Small intestine (tissue), 7 donors: ENCODE data around the gene NUDT13. TPM values are rescaled to one million over a fixed set of nuclear protein-coding genes. Genes with fewer than 3 reads are reported as not detected.

Experiments used
- DNase-seq, 2 donors: peaks; one replicate each; pipeline versions ENCODE4 v3.0.0 to v3.0.0-alpha.2; 2013
- FAIRE-seq: peaks from 2 replicates; lab custom pipeline; 2012; peaks lifted over from hg19 to GRCh38; lab: Jason Lieb, UNC
- H3K27ac ChIP-seq, 3 donors: one replicate each; pipeline ENCODE4 v1.5.1; 2013; ENCODE audit warnings: low read length in 2 of 3, mild to moderate bottlenecking in 2 of 3, control low read depth in 1 of 3, inconsistent platforms in 1 of 3, low read depth in 1 of 3, moderate library complexity in 1 of 3
- H3K27me3 ChIP-seq, 3 donors: one replicate each; pipeline ENCODE4 v1.6.1; 2013; ENCODE audit warnings: low read length in 3 of 3, inconsistent platforms in 1 of 3; ENCODE audit not compliant: control insufficient read depth in 3 of 3, insufficient read depth in 3 of 3
- H3K36me3 ChIP-seq, 3 donors: one replicate each; pipeline ENCODE4 v1.6.1; 2013; ENCODE audit warnings: low read length in 3 of 3, inconsistent platforms in 1 of 3, low read depth in 1 of 3, mild to moderate bottlenecking in 1 of 3, moderate library complexity in 1 of 3; ENCODE audit not compliant: control insufficient read depth in 3 of 3, insufficient read depth in 2 of 3
- H3K4me1 ChIP-seq, 3 donors: one replicate each; pipeline ENCODE4 v1.6.1; 2013; ENCODE audit warnings: low read length in 2 of 3, inconsistent platforms in 1 of 3, low read depth in 1 of 3, mild to moderate bottlenecking in 1 of 3, moderate library complexity in 1 of 3; ENCODE audit not compliant: control insufficient read depth in 3 of 3, insufficient read depth in 2 of 3
- H3K4me3 ChIP-seq, 3 donors: one replicate each; pipeline ENCODE4 v1.5.1; 2013; ENCODE audit warnings: low read length in 3 of 3, control low read depth in 1 of 3, inconsistent platforms in 1 of 3, low read depth in 1 of 3, mild to moderate bottlenecking in 1 of 3, moderate library complexity in 1 of 3
- H3K9me3 ChIP-seq, 2 donors: one replicate each; pipeline ENCODE4 v1.6.1; 2013; ENCODE audit warnings: low read depth in 1 of 2, low read length in 1 of 2; ENCODE audit not compliant: control insufficient read depth in 2 of 2, insufficient read depth in 1 of 2
- WGBS, 3 donors: extraction: QIAGEN DNeasy Blood & Tissue Kit; methylation state at CpG; one replicate each; pipeline ENCODE4 v1.1.7; 2013; 5-methylcytosine and 5-hydroxymethylcytosine counted together
- polyA plus RNA-seq, 4 donors: library from polyadenylated mRNA; stranded (reverse) in 3 of 4; unstranded in 1 of 4; fragments of 200-250 nt in 3 of 4; fragments of 120-200 nt in 1 of 4; gene quantifications; one replicate each; pipeline versions ENCODE4 v1.2.1 to v1.2.3, GENCODE V29; 2013
- donor health status: healthy with polysubstance abuse.
- donor health status: control.
- donor health status: control.
- donor health status: Bipolar disorder and iron deficiency.
- donor health status: healthy.

The NUDT13 gene
- polyA plus RNA-seq, 4 donors: 1.9 to 4.7 (median 2.2) TPM

GRCh38 chr10:73172867-73173266 lies 62.6 kb downstream of the NUDT13 start:
- Histone ChIP-seq H3K4me1 (no peaks in the 10 kb centered on the region), H3K4me3 (no peak overlapping the region), H3K36me3 (peaks cover 2 to 16% (median 5%) of the 10 kb centered on the region in 3 donors), H3K27ac (no peak overlapping the region), H3K9me3 (no peaks in the 10 kb centered on the region), H3K27me3 (no peaks in the 10 kb centered on the region)
- FAIRE-seq: no peak
- DNase-seq: no peak

- WGBS, 3 donors: 94 to 100% (median 96%) methylated on average over 1 of the region's 1 CpG
- DNase-seq (no peak), FAIRE-seq (no peak)
Observed at GRCh38 chr10:73174148-73174925, 64.1 kb downstream of the NUDT13 start.

More at GRCh38 chr10:73174148-73174925, 64.1 kb downstream of the NUDT13 start:
- no peaks in the 10 kb centered on the region for H3K9me3 ChIP-seq
- H3K36me3 ChIP-seq: peaks cover 2 to 22% (median 5%) of the 10 kb centered on the region in 3 donors
- H3K4me3 ChIP-seq: no peak overlapping the region
- H3K27me3 ChIP-seq: no peaks in the 10 kb centered on the region
- H3K4me1 ChIP-seq: no peaks in the 10 kb centered on the region
- no peak overlapping the region for H3K27ac ChIP-seq

Other genes with a start within 250 kb of the NUDT13 start
- gene OIT3, start 216.7 kb upstream of the NUDT13 start, polyA plus RNA-seq: 10 to 100 TPM in 1 of 4 donors, under 1 TPM in 2, not detected in 1; 0.07 to 10.6 (median 0.45) TPM
- 10 to 100 TPM; 18.7 to 73.9 (median 36.8) TPM for gene PLA2G12B, start 155.6 kb upstream of the NUDT13 start, polyA plus RNA-seq
- 10 to 100 TPM in 2 of 4 donors, 1 to 10 TPM in 2; 2.7 to 32.5 (median 6.8) TPM for gene P4HA1, start 13.6 kb upstream of the NUDT13 start, polyA plus RNA-seq
- gene ECD, start 57.6 kb downstream of the NUDT13 start, polyA plus RNA-seq: 10 to 100 TPM in 2 of 4 donors, 1 to 10 TPM in 2; 7.4 to 24.6 (median 9.4) TPM
- 10 to 100 TPM; 13.2 to 30.8 (median 16.8) TPM for gene FAM149B1, start 57.7 kb downstream of the NUDT13 start, polyA plus RNA-seq
- gene DNAJC9, start 136.8 kb downstream of the NUDT13 start, polyA plus RNA-seq: 10 to 100 TPM; 11.4 to 24.0 (median 17.1) TPM
- 10 to 100 TPM; 57.0 to 85.6 (median 75.6) TPM for gene MRPS16, start 142.2 kb downstream of the NUDT13 start, polyA plus RNA-seq
- gene CFAP70, start 248.4 kb downstream of the NUDT13 start, polyA plus RNA-seq: 1 to 10 TPM in 1 of 4 donors, under 1 TPM in 2, not detected in 1; 0.45 to 6.7 (median 0.45) TPM